Measurements from ENCODE around the gene GIPC2. TPM values are rescaled to one million over a fixed set of nuclear protein-coding genes. Genes with fewer than 3 reads are reported as not detected.

GIPC2 gene
- total and polyA plus RNA-seq, 2 of the 4 experiments (the other 2 are of a cell fraction) = 0.07 to 0.18 TPM

DNA sequence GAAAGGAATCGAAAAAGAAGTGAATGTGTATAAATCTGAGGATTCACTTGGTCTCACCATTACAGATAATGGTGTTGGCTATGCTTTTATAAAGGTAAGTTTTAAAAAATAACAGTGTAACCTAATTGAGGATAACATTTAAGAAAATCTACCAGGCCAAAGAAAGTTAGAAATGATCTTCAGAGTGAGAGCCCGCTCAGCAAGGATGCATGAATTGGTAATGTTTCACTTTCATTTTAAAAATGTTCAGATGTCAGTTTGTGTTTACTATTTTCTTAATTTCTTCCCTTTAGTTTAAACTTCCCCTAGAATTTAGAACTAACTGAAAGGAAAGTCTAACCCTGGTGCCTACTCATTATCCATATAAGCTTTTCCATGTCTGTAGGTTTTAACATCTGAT is 35.0 kb downstream of the GIPC2 start:
- H3K27me3 ChIP-seq (ENCODE audit: control insufficient read depth, insufficient read depth, low read length) = no peaks in the 10 kb centered on the region
- ATAC-seq (ENCODE audit: low read depth) = no peak
- H2BK5ac ChIP-seq (ENCODE audit: low read depth, low read length, poor library complexity, severe bottlenecking) = no peak overlapping the region
- CTCF ChIA-PET = no interaction called here
- H3K79me1 ChIP-seq (ENCODE audit: low read depth in 1 of 2, low read length in 2 of 2) = no peaks in the 10 kb centered on the region
- no peak overlapping the region; the same call in 1 of the 2 replicates for H4K5ac ChIP-seq (ENCODE audit: low read depth, low read length)
- no peaks in the 10 kb centered on the region for H4K20me1 ChIP-seq (ENCODE audit: insufficient read depth, low read length)
- H3K23ac ChIP-seq (ENCODE audit: low read depth, low read length) = no peak overlapping the region
- no peak overlapping the region for H3K4ac ChIP-seq (ENCODE audit: low read depth, low read length)
- H2AK5ac ChIP-seq (ENCODE audit: low read depth, low read length) = no peak overlapping the region
- no peaks in the 10 kb centered on the region; the same call in 1 of the 2 replicates for H3K9me3 ChIP-seq (ENCODE audit: control insufficient read depth, insufficient read depth, low read length)
- H4K8ac ChIP-seq (ENCODE audit: low read depth in 2 of 2, low read length in 2 of 2) = no peak overlapping the region; a peak in 1 of 4 replicates
- no peak for DNase-seq
- WGBS, 2 experiments (ENCODE audit: extremely low coverage in 2 of 2, insufficient read length in 1 of 2) = no CpG with 5 or more reads among the region's 2 CpGs
- H2BK20ac ChIP-seq (ENCODE audit: low read depth, low read length) = no peak overlapping the region
- intact Hi-C loops (cut with micrococcal nuclease) (no loop called here), in situ Hi-C loops (cut with MboI; ENCODE audit: low sequenced_read_pairs) (no loop called here), dilution Hi-C loops (cut with HindIII; ENCODE audit: low sequenced_read_pairs, unreplicated experiment) (no loop called here)
- no peak overlapping the region for H3K27ac ChIP-seq (ENCODE audit: insufficient read depth, low read length)
- H2AK9ac ChIP-seq (replicated peaks; ENCODE audit: low read depth, low read length, poor library complexity) = no peak overlapping the region
- no peak overlapping the region for H3K18ac ChIP-seq (ENCODE audit: low read depth, low read length)
- H2BK15ac ChIP-seq (ENCODE audit: low read depth, low read length) = no peak overlapping the region
- no peak overlapping the region for H2AFZ ChIP-seq (replicated peaks; ENCODE audit: low read length, poor library complexity)
- no peak overlapping the region for H3K4me2 ChIP-seq (ENCODE audit: low read depth, low read length)
- TF ChIP-seq NFE2L2 (IDR thresholded peaks at IDR 0.05; ENCODE audit: low read depth, low read length) (no peak), MAZ (IDR thresholded peaks at IDR 0.05; ENCODE audit: borderline replicate concordance, low read depth, low read length) (no peak), RCOR1 (IDR thresholded peaks at IDR 0.05; ENCODE audit: insufficient replicate concordance, low read length) (no peak), CEBPB (IDR thresholded peaks at IDR 0.05; ENCODE audit: low read depth, low read length) (no peak), RFX5 (IDR thresholded peaks at IDR 0.05; ENCODE audit: low read depth, low read length) (no peak), CHD1 (IDR thresholded peaks at IDR 0.05; ENCODE audit: low read depth, low read length) (no peak)
- no peak overlapping the region for H4K91ac ChIP-seq (ENCODE audit: insufficient read depth, low read depth, low read length)
- H3K4me1 ChIP-seq (ENCODE audit: control insufficient read depth, insufficient read depth, low read length) = peaks cover 2% of the 10 kb centered on the region; the same call in 1 of the 2 replicates
- H3K56ac ChIP-seq (ENCODE audit: extremely low read depth, insufficient read depth, low read length) = no peak overlapping the region
- no peak overlapping the region for H2BK120ac ChIP-seq (ENCODE audit: low read depth, low read length)
- H3K9ac ChIP-seq (ENCODE audit: low read depth, low read length) = no peak overlapping the region
- H3K9me1 ChIP-seq (ENCODE audit: insufficient read depth, low read length) = peaks cover 3% of the 10 kb centered on the region; the same call in 1 of the 2 replicates
- no peaks in the 10 kb centered on the region for H3K36me3 ChIP-seq (ENCODE audit: control insufficient read depth, insufficient read depth, low read length)
- BruUV-seq (replicated peaks) = no TSS peak
- H3K4me3 ChIP-seq (ENCODE audit: insufficient read depth, low read depth, low read length) = no peak overlapping the region
- POLR2A ChIA-PET (ENCODE audit: unreplicated experiment) = no interaction called here
- no peak overlapping the region for H3K14ac ChIP-seq (replicated peaks; ENCODE audit: low read depth, low read length)

All from IMR-90 (cell line).